Measurements from ENCODE around the gene SGSM2. TPM values are rescaled to one million over a fixed set of nuclear protein-coding genes. Genes with fewer than 3 reads are reported as not detected.
A peak's percentile ranks its signal among the peaks of the same experiment; 100 is the strongest.

The SGSM2 gene
- total RNA-seq, 1 donor from 2014 or later, result 56.0 TPM

- peaks cover 18% of the 10 kb centered on the region for H3K4me1 Mint-ChIP-seq (ENCODE audit: unreplicated experiment)
- no peaks in the 10 kb centered on the region for H3K27me3 Mint-ChIP-seq (ENCODE audit: unreplicated experiment)
- H3K9me3 Mint-ChIP-seq (ENCODE audit: unreplicated experiment), result no peaks in the 10 kb centered on the region
- no peak overlapping the region for H3K27ac Mint-ChIP-seq (ENCODE audit: unreplicated experiment)
- no peak for TF ChIP-seq CTCF (IDR thresholded peaks at IDR 0.05)
- DNase-seq (ENCODE audit: extremely low spot score, unreplicated experiment), result no peak
- H3K36me3 Mint-ChIP-seq (ENCODE audit: unreplicated experiment), result peaks cover 52% of the 10 kb centered on the region
- H3K4me3 Mint-ChIP-seq (ENCODE audit: unreplicated experiment), result no peak overlapping the region
Observed at GRCh38 chr17:2297023-2297422, 40.3 kb upstream of the SGSM2 start.

- H3K36me3 Mint-ChIP-seq (ENCODE audit: unreplicated experiment), result peaks cover 47% of the 10 kb centered on the region
- H3K4me1 Mint-ChIP-seq (ENCODE audit: unreplicated experiment), result peaks cover 25% of the 10 kb centered on the region
- TF ChIP-seq CTCF (IDR thresholded peaks at IDR 0.05), result no peak
Observed at GRCh38 chr17:2299136-2299535, 38.2 kb upstream of the SGSM2 start.

GRCh38 chr17:2299756-2300155 is 37.5 kb upstream of the SGSM2 start:
- peaks cover 43% of the 10 kb centered on the region for H3K36me3 Mint-ChIP-seq (ENCODE audit: unreplicated experiment)
- no peak overlapping the region for H3K27ac Mint-ChIP-seq (ENCODE audit: unreplicated experiment)
- H3K9me3 Mint-ChIP-seq (ENCODE audit: unreplicated experiment), result no peaks in the 10 kb centered on the region
- TF ChIP-seq CTCF (IDR thresholded peaks at IDR 0.05), result no peak
- DNase-seq (ENCODE audit: extremely low spot score, unreplicated experiment), result peak; percentile 73
- H3K27me3 Mint-ChIP-seq (ENCODE audit: unreplicated experiment), result no peaks in the 10 kb centered on the region
- H3K4me3 Mint-ChIP-seq (ENCODE audit: unreplicated experiment), result no peak overlapping the region
- peaks cover 25% of the 10 kb centered on the region for H3K4me1 Mint-ChIP-seq (ENCODE audit: unreplicated experiment)

More at GRCh38 chr17:2299136-2299535, 38.2 kb upstream of the SGSM2 start:
- Mint-ChIP-seq H3K9me3 (ENCODE audit: unreplicated experiment) (no peaks in the 10 kb centered on the region), H3K4me3 (ENCODE audit: unreplicated experiment) (no peak overlapping the region), H3K27ac (ENCODE audit: unreplicated experiment) (no peak overlapping the region), H3K27me3 (ENCODE audit: unreplicated experiment) (no peaks in the 10 kb centered on the region)
- no peak for DNase-seq (ENCODE audit: extremely low spot score, unreplicated experiment)

DNA sequence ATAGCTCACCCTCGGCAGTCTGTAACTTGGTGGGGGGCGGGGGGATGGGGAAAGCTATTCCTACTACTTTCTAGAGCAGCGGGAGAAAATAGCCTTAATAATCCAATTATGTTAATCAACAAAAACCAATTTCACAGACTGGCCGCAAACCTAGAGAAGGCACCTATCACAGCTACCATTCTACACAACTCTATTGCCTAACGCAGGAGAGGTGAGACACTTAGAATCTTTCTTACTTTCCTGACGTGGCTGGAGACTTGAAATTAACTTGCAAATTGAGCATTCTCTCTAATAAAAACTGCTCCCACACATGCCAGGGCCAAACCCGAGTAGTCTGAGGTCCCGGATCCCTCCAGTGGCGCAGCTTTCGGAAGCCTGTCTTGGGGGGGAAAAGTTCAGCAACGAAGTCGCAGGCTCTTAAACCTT is 34.5 kb upstream of the SGSM2 start:
- no peaks in the 10 kb centered on the region for H3K27me3 Mint-ChIP-seq (ENCODE audit: unreplicated experiment)
- peak overlapping the region; percentile 86 for H3K4me3 Mint-ChIP-seq (ENCODE audit: unreplicated experiment)
- peaks cover 26% of the 10 kb centered on the region for H3K4me1 Mint-ChIP-seq (ENCODE audit: unreplicated experiment)
- no peak for TF ChIP-seq CTCF (IDR thresholded peaks at IDR 0.05)
- H3K9me3 Mint-ChIP-seq (ENCODE audit: unreplicated experiment), result no peaks in the 10 kb centered on the region
- H3K36me3 Mint-ChIP-seq (ENCODE audit: unreplicated experiment), result peaks cover 24% of the 10 kb centered on the region
- H3K27ac Mint-ChIP-seq (ENCODE audit: unreplicated experiment), result peak overlapping the region; percentile 84
- no peak for DNase-seq (ENCODE audit: extremely low spot score, unreplicated experiment)

DNA sequence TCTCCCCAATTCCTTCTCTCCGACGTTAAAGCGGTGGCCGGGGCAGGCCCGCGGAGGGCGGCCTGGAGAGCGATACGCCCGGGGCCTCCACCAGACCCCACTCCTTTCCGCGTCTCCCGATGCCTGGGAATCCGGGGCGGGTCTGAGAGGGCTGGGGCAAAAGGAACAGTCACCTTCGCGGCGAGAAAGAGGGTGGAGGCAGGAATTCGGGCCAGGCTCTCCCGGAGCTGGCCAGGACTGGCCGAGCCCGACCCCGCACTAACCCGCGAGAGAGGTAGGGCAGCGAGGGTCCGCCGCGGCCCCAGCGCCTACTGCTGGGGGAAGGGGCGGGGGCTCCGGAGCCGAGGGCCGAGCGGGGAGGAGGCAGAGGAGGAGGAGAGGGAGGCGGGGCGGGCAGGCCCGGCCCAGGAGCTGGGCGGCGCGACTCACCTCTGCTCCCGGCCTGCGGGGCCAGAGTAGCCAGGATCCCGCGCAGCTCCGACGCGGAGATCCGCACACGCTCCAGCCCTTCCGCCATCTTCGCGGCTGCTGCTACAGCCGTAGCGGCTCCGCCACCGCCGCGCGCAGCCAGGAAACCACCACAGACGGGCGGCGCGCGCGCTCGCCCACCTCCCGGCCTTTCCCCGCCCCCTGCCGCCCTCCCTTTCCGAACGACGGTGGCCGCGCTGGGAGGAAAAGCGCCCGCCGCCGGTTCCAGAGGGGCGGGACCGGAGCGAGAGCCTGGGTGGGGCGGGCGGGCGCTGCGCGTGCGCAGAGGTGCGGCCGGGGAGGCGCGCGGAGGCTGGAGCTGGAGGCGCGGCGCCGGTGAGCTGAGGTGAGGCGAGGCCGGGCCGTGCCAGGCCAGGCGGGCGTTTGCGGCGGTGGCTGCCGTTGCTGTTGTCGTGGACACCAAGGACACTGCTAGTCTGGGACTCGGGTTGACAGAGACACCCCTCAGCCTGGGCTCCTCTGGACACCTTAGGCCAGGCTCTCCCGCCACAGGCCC is 33.8 kb upstream of the SGSM2 start, which contains the start of the genes SMG6 and SRR:
TSS of gene SMG6 (minus strand) at position 582 of the 985 bp plus-strand sequence. CDS start at position 517, 65 bp downstream.
TSS of gene SRR (plus strand) at position 747 of the 985 bp plus-strand sequence. CDS start 11,611 bp downstream, outside the sequence.
- Mint-ChIP-seq H3K27ac (ENCODE audit: unreplicated experiment) (peak within 1 kb of the TSS; percentile 84), H3K4me1 (ENCODE audit: unreplicated experiment) (peaks cover 26% of the 10 kb centered on the region), H3K9me3 (ENCODE audit: unreplicated experiment) (no peaks in the 10 kb centered on the region), H3K36me3 (ENCODE audit: unreplicated experiment) (peaks cover 21% of the 10 kb centered on the region), H3K4me3 (ENCODE audit: unreplicated experiment) (peak within 1 kb of the TSS; percentile 86), H3K27me3 (ENCODE audit: unreplicated experiment) (no peaks in the 10 kb centered on the region)
- peak; percentile 97 for DNase-seq (ENCODE audit: extremely low spot score, unreplicated experiment)
- TF ChIP-seq CTCF (IDR thresholded peaks at IDR 0.05), result no peak

Measured in osteocyte (in vitro differentiated cells).